Measurements from ENCODE around the gene NOP58.
"Not testable (repeated sequence)": the region's sequence is repeated elsewhere in the genome, so short reads cannot be mapped to it uniquely, and the experiment has no call there.

Gene NOP58

DNA sequence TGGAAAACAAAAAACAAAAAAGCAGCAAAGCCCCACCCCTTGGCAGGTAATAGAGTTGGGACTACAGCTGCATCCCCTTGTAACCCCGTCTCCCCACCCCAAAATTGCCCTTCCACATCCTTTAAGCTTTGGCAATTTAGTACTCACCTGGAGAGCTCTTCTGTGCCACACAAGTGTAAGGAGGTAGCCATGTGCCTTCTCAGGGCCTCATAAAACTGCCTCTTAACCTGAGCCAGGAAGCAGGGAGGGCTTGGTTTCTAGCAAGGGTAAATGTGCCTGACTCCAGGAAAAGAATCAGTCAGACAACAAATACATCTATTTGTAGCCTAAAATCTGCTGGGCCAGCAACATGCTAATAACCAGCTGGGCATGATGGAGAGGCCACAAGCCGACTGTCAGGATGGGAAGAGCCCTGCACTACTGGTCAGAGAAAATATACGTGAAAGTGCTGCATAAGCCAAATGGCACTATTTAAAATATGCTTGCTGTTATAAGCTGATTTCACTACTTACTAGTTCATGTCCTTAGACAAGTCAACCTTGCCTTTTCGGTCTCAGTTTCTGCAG is 46.3 kb downstream of the NOP58 start:
- no peak for DNase-seq

DNA sequence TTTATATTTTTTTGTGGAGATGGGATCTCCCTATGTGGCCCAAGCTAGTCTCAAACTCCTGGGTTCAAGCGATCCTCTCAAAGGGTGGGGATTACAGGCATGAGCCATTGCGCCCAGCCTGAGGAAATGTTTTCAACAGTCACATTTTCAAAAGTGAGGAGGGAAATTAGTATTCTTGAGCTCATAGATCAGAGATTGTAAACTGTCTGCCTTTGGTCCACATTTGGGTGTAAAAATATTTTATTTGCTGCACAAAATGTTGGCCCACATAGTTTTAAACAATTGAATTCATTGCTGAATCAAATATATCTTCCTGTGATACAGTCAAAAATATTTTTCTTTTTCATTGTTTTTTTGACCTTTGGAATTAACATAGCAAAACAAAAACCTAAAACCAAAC is 48.6 kb downstream of the NOP58 start:
- DNase-seq: no peak

DNA sequence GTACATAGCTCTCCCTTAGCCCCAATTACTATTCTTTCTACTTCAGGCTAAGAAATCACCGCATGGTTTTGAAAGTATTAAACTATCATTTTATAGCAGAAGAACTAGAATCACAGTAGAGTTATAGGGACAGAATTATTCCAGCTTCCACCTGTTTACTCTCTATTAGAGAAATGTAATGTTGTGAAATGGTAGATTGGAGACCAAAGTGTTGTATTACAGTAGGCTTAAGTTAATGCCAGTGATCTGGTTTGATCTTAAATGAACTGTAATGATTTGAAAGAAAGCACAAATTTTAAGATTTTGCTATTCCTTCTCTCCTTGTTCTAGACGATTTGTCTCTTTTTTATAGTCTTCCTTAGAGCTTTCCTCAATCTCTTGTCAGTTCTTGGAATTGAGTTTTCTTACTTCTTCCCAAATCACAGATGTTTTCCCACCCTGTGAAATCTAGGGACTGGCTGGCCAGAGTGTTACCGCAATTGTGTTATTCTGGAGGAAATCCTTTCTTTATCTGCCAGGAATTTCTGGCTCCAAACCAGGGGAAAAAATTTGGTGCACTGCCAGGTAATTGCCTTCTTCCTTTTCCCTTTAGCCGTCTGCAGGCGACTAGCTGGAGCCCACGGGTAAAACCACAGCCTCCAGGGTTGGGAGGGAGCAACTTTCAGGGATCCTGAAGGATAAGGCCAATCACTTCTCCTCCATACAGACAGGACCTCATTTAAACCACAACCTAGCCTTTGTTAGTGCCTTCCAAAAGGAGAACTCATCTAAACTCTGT is 51.7 kb downstream of the NOP58 start:
- DNase-seq: peak; percentile 72

DNA sequence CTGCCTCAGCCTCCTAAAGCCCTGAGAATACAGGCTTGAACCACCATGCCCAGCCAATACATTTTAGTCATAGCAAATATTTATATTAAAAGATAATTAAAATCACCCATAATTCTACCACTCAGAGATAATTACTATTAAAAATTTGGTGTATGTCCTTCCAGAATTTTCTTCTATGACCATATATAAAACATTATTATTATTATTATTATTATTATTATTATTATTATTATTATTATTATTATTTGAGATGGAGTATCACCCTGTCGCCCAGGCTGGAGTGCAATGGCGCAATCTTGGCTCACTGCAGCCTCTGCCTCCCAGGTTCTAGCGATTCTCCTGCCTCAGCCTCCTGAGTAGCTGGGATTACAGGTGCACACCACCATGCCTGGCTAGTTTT is 54.8 kb downstream of the NOP58 start:
- not testable (repeated sequence) for DNase-seq

DNA sequence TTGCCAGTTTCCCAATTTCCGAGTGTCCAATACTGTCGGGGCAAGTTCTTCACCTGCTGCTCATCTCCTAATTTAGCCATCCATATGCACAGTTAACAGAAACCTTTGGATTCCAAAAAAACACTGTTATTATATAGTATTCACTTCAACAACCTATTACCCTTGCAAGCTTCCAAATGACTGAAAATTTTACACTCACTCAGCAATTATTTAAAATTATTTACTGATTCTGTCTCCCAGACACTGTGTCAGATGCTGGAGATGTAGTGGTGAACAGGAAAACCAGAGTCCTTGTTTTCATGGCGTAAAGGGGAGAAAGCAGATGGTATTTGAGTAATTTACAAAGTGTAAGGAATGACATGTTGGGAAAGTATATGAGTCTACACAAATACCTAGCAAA is 56.9 kb downstream of the NOP58 start:
- no peak for DNase-seq

DNA sequence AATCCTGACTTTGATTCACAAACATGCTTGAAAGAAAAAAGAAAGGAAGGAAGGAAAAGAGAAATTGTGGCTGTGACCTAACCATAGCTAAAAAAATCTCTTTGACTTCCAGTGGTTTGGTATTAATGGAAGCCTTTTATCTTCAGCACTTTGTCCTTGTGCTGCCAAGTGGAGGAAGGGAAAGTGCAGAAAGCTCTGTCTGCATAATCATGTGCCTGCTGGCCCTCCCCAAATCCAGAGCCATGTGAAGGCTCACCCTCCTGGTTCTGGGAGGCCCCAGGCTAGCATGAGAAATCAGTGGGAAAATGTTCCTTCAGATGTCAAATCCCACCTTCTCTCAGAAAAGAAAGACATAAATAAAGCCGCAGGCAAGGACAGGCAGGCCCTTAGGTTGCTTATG is 62.3 kb downstream of the NOP58 start:
- DNase-seq: no peak

DNA sequence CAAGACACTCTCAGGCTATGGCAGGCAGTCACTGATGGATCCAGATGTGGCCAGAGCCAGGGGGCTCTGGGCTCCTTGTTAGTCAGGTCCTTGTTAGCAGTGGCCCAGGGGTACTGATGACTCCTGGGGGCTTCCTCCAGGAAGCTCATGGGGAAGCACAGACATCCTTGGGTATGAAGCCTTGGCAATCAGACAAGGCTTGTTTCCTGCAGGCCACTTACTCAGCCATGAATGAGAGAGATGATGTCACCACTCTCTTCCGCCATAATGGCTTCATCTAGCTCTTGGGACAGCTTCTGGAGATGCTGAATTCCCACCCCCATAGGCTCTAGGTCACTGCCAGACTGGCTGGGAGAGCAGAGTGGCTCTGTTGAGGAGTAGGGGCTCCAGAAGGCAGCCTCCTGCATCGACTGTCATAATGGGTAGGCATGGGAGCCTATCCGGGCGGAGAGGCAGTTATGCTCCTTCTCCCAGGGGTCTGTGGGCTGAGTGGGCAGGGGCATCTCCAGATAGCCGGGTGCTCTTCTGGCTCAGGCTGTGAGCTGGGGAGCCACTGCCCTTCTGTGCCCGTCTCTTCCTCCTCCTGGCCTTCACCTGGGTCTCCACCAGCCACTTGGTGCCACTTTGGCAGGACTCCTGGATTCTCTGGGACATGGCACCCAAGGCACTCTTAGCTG is 70.4 kb downstream of the NOP58 start:
- DNase-seq: no peak

DNA sequence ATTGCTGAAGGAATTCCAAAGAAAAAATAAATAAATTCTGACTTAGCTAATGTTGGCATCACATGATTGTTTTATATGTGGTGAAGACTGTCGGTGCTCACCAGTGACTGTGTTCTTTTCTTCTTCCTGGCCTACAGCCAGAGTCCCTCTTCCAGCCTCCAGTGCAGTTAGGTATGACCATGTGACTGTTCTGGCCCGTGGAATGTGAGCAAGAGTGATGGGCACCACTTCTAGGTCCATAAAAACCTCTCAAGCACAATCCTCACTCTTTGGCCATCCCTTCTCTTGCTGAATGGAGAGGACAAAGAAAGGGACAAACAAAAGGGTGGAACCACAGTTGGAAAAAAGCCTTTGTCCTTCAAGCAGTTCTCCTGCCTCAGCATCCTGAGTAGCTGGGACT is 71.6 kb downstream of the NOP58 start:
- no peak for DNase-seq

DNA sequence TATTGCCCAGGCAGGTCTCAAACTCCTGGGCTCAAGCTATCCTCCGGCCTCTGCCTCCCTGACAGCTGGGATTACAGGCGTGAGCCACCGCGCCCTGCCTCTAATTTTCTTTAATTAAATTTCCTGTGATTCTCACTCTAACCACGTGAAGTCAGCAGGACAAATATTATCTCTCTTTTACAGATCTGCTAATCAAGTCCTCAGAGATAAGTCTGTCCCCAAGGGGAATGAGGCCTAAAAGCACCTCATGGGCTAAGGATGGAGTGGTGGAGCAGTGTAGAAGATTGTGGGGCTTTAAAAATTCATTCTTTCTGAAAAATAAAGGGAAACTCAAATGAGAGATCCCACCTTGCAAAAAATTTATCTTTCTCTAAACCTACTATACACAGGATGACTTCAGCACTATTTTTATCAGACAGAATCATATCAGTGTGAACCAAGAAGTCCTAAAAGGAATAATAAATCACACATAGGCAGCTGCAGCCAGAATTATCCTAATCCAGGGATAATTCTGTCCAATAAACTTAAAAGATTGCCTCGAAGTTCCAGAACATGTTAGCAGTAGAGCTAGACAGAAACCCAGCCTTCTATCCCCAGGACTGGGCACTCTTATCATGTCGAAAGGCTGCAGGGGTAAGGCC is 72.3 kb downstream of the NOP58 start:
- no peak for DNase-seq

DNA sequence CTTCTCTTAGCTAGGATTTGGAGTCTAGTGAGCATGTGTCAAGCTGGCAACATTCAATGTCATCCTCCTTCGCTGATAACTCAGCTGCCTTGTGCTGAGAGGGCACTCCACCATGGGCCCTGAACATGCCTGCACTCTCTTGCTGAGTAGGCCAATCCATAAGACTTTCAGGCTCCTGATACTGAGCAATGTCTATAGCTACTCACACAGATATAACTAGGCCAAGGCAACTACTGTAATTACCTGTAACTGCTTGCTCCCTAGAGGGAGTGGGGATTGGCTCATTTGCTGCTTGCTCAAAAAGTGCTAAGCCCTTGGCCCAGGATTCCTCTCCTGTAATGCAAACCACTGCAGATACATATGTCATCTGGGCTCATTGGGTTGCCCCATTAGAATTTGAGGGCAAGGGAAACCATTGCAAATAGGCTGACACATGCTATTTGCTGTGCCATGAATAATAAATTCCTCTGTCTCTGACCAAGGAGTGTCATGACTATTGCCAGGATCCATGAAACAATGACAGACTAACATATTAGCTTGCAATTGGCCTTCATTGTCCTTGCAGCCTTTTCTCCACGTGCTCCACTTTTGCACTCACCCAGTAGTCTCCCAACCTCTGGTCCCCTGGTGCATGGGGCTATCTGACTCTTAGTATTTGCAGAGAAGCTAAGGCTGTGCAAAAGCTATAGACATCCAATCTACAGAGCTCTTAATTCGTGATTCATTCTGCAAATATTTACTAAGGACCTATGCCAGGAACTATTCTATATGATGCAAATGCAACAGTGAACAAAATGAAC is 73.7 kb downstream of the NOP58 start:
- DNase-seq: peak; percentile 77

DNA sequence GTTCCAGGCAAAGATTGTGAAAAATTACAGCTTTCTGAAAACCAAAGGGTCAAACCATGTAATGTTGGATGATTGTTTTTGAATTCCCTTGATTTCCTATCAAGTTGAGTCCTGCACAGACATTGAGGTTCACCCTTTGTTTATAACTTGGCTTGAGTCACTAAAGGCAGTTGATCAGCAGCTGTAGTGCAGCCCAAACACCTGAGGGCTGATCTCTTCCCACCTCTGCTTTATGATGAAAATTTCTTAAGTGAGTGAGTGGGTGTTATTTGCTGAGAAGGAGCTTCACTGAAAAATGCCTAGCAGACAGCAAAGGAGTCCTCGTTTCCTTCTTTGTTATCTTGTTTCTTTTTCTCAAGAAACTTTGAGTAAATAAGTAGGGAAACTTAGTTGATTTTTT is 78.6 kb downstream of the NOP58 start:
- DNase-seq: no peak

DNA sequence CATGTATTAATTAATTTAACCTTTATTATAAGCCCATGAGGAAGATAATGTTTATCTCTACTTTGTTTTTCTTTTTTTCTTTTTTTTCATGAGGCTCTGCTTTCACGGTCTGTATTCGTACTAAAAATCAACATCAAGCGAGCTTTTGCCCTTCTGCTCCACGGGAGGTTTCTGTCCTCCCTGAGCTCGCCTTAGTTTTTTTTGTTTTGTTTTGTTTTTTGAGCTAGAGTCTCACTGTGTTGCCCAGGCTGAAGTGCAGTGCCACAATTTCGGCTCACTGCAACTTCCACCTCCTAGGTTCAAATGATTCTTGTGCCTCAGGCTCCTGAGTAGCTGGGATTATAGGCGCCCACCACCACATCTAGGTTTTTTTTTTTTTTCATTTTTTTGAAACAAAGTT is 80.6 kb downstream of the NOP58 start:
- no peak for DNase-seq
